ENCODE data around the gene ARFIP1. TPM values are rescaled to one million over a fixed set of nuclear protein-coding genes. Genes with fewer than 3 reads are reported as not detected.

Gene ARFIP1
- total and polyA plus RNA-seq, 2 of the 8 experiments (the other 6 are each of a cell fraction or from before 2014, with no cell fraction given), result 13.5 to 38.0 TPM

DNA sequence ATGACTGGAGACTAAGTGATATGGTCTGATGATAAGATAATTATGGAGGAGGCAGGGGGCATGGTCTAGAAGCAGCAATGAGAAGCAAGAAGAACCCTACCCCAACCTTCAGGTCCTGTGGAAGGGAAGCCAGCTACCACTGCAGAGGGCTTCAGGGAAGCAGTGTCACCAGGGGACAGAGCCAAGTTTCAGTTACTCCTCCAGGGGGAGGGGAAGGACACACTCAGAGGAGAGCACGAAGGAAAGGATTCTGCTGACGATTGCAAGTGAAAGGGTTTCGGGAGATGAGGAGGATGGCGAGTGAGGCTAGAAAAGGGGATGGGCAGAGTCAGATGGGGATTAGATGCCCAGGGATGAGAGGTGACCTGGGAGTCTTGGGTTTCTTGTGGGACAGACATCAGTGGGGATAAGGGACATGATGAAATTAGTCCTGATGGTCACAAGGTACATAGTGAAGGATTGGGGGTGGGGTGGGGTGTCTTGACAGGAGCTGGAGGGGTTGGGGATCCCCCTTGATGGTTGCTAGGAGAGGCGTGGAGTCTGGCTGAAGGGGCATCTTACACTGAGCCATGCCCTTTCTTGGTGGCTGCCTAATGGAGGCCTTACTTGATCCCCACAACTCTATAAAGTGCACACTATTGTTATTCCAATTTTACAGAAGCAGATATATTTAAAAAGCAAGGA is 45.6 kb upstream of the ARFIP1 start:
- H3K4me2 ChIP-seq (ENCODE audit: insufficient read depth in 1 of 2, low read depth in 2 of 2, low read length in 2 of 2), result no peak overlapping the region
- ChIA-PET POLR2A (ENCODE audit: partially characterized antibody) (no interaction called here), CTCF (ENCODE audit: partially characterized antibody) (interaction anchor here (0.6 to 2.9 kb wide), 12 partner anchors 10 to 342 kb away, joined by 3 to 33 read pairs (median 4); no protein-coding TSS in a partner anchor)
- H3K4me1 ChIP-seq (replicated peaks in 1 of 4; ENCODE audit: control insufficient read depth in 3 of 4, insufficient read depth in 4 of 4, low read length in 3 of 4), result peaks cover 0 to 4% (median 2%) of the 10 kb centered on the region in 4 experiments; a peak in 3 of 7 replicates
- H3K4ac ChIP-seq (replicated peaks; ENCODE audit: insufficient read length, low read depth, low read length), result no peak overlapping the region
- no peak overlapping the region for H2BK5ac ChIP-seq (ENCODE audit: low read depth, low read length)
- no peak overlapping the region for H3K56ac ChIP-seq (replicated peaks; ENCODE audit: insufficient read length, low read depth, low read length)
- no peak for TF ChIP-seq CTBP2 (IDR thresholded peaks at IDR 0.05; ENCODE audit: borderline replicate concordance, insufficient read depth, insufficient read length, low read length)
- no peaks in the 10 kb centered on the region for H3K27me3 ChIP-seq (replicated peaks in 1 of 4; ENCODE audit: control insufficient read depth in 3 of 4, extremely low read depth in 1 of 4, insufficient read depth in 3 of 4, low read length in 3 of 4)
- 82% methylated on average over 5 of the region's 5 CpGs; no CpG with 5 or more reads in 1 of the 2 experiments for WGBS, 2 experiments (ENCODE audit: extremely low coverage in 1 of 2, insufficient coverage in 1 of 2, insufficient read length in 1 of 2, insufficient replicate concordance in 2 of 2, low coverage in 1 of 2, low lambda C conversion rate in 2 of 2, missing lambda C conversion rate in 1 of 2)
- no peaks in the 10 kb centered on the region for H4K20me1 ChIP-seq (replicated peaks in 1 of 2; ENCODE audit: control insufficient read depth in 1 of 2, insufficient read depth in 2 of 2, low read length in 2 of 2)
- H3K9ac ChIP-seq (replicated peaks in 1 of 4; ENCODE audit: extremely low read depth in 1 of 4, low read depth in 3 of 4, low read length in 3 of 4), result no peak overlapping the region
- 0 out of 2 replicates have a peak overlapping the region, but pooled peaks have one; percentile 1 for H2BK12ac ChIP-seq (ENCODE audit: low read depth, low read length)
- no peak overlapping the region for H3K27ac ChIP-seq (ENCODE audit: low read depth, low read length)
- no peaks in the 10 kb centered on the region for H3K36me3 ChIP-seq (ENCODE audit: control insufficient read depth in 2 of 4, insufficient read depth in 4 of 4, low read length in 3 of 4)
- no peaks in the 10 kb centered on the region for H3K9me3 ChIP-seq (ENCODE audit: insufficient read depth in 2 of 2, low read depth in 1 of 2, low read length in 1 of 2)
- H2AFZ ChIP-seq (ENCODE audit: low read length), result peak overlapping the region; percentile 56; the same call in 1 of the 2 replicates
- no peak overlapping the region for H2BK120ac ChIP-seq (replicated peaks; ENCODE audit: low read depth, low read length)
- H4K5ac ChIP-seq (ENCODE audit: insufficient read length, low read depth, low read length), result no peak overlapping the region
- no peak overlapping the region for H4K8ac ChIP-seq (ENCODE audit: extremely low read depth, insufficient read depth, low read length)
- DNase-seq (ENCODE audit: low read depth in 1 of 2, low spot score in 2 of 2) (no peak), FAIRE-seq (no peak)
- H3K79me1 ChIP-seq (ENCODE audit: low read depth, low read length), result no peaks in the 10 kb centered on the region
- no peaks in the 10 kb centered on the region; the same call in 1 of the 2 replicates for H3K23me2 ChIP-seq (ENCODE audit: low read depth, low read length)
- H2BK15ac ChIP-seq (ENCODE audit: low read length), result no peak overlapping the region
- no peaks in the 10 kb centered on the region for H3K79me2 ChIP-seq (ENCODE audit: control insufficient read depth in 1 of 2, insufficient read depth in 2 of 2, low read length in 2 of 2)
- no peak overlapping the region for H3K4me3 ChIP-seq (ENCODE audit: extremely low read depth in 1 of 4, insufficient read depth in 2 of 4, low read depth in 3 of 4, low read length in 4 of 4)
- H2BK20ac ChIP-seq (ENCODE audit: low read length), result no peak overlapping the region
- H3K14ac ChIP-seq (ENCODE audit: insufficient read length), result no peak overlapping the region
- H3K18ac ChIP-seq (ENCODE audit: extremely low read depth, low read length), result no peak overlapping the region
- H4K91ac ChIP-seq (replicated peaks; ENCODE audit: insufficient read length, low read length), result no peak overlapping the region
- no peak overlapping the region for H3K23ac ChIP-seq (ENCODE audit: insufficient read length)
- H2AK5ac ChIP-seq (ENCODE audit: low read depth, low read length), result no peak overlapping the region
